PC-9 (cell line): Measurements from ENCODE around the gene PTRH2. TPM values are rescaled to one million over a fixed set of nuclear protein-coding genes. Genes with fewer than 3 reads are reported as not detected.
A peak's percentile ranks its signal among the peaks of the same experiment; 100 is the strongest.

Experiments used
- BruUV-seq: library from RNA; stranded (reverse); fragments of 400-500 nt; replicated peaks from 2 replicates; lab custom pipeline; 2021; lab: Mats Ljungman, UMichigan
- CTCF ChIA-PET: fragments of 300-600 bp; sonication (Branson Sonifier 250); formaldehyde crosslinking; loops from one replicate; lab custom pipeline; 2022; ENCODE audit warnings: antibody characterized with exemption; lab: Charles Lee
- POLR2A ChIA-PET: fragments of 300-600 bp; sonication (Branson Sonifier 250); formaldehyde crosslinking; loops from one replicate; lab custom pipeline; 2022; ENCODE audit warnings: antibody characterized with exemption; ENCODE audit not compliant: unreplicated experiment; lab: Charles Lee
- DNase-seq, 2 experiments: peaks; one replicate each; pipeline versions ENCODE4 v3.0.0 to v3.0.0-alpha.2; 2015 to 2022; ENCODE audit warnings: mixed read lengths in 1 of 2
- H2AFZ ChIP-seq: fragments of 200-600 bp; sonication (generic); 2 replicates; pipeline ENCODE4 v1.8.1; 2017; ENCODE audit warnings: antibody characterized with exemption
- H3F3A ChIP-seq: fragments of 200-600 bp; sonication (generic); 2 replicates; pipeline ENCODE4 v1.8.1; 2017; ENCODE audit warnings: antibody characterized with exemption, mild to moderate bottlenecking, low read depth; ENCODE audit not compliant: insufficient read depth
- H3K27ac ChIP-seq: fragments of 200-600 bp; sonication (generic); 2 replicates; pipeline ENCODE4 v1.6.1; 2016; ENCODE audit warnings: mixed run types
- H3K27me3 ChIP-seq: fragments of 200-600 bp; sonication (generic); 2 replicates; pipeline ENCODE4 v1.6.1; 2016; ENCODE audit warnings: low read depth, mixed run types; ENCODE audit not compliant: insufficient read depth
- H3K36me3 ChIP-seq: fragments of 200-600 bp; sonication (generic); 2 replicates; pipeline ENCODE4 v1.6.1; 2016; ENCODE audit warnings: low read depth, mixed run types
- H3K4me1 ChIP-seq: fragments of 200-600 bp; sonication (generic); replicated peaks from 2 replicates; pipeline ENCODE4 v1.6.1; 2016; ENCODE audit warnings: mixed run types; ENCODE audit not compliant: insufficient read depth
- H3K4me2 ChIP-seq: fragments of 200-600 bp; sonication (generic); 2 replicates; pipeline ENCODE4 v1.6.1; 2017; ENCODE audit warnings: mixed run types
- H3K4me3 ChIP-seq: fragments of 200-600 bp; sonication (generic); 2 replicates; pipeline ENCODE4 v1.6.1; 2016; ENCODE audit warnings: mixed run types
- H3K79me2 ChIP-seq: fragments of 200-600 bp; sonication (generic); 2 replicates; pipeline ENCODE4 v1.6.1; 2017; ENCODE audit warnings: low read depth, mixed run types
- H3K9me2 ChIP-seq: fragments of 200-600 bp; sonication (generic); 2 replicates; pipeline ENCODE4 v1.8.1; 2017; ENCODE audit warnings: mild to moderate bottlenecking; ENCODE audit not compliant: insufficient read depth
- H3K9me3 ChIP-seq: fragments of 200-600 bp; sonication (generic); 2 replicates; pipeline ENCODE4 v1.8.1; 2016; ENCODE audit warnings: low read depth; ENCODE audit not compliant: insufficient read depth
- H4K20me1 ChIP-seq: fragments of 200-600 bp; sonication (generic); 2 replicates; pipeline ENCODE4 v1.8.1; 2017; ENCODE audit not compliant: insufficient read depth
- EZH2 ChIP-seq: fragments of 200-600 bp; sonication (generic); IDR thresholded peaks from 2 replicates; pipeline ENCODE4 v1.8.0; 2017; ENCODE audit warnings: antibody characterized with exemption, low read depth
- intact Hi-C: fragments of 100-400 bp; cut with micrococcal nuclease; formaldehyde crosslinking; loops from one replicate; pipeline ENCODE4 v1.10.0; 2022; ENCODE audit not compliant: unreplicated experiment
- total RNA-seq: library from RNA; stranded (reverse); gene quantifications from 2 replicates; pipeline ENCODE4 v1.2.3, GENCODE V29; 2021
- TF ChIP-seq, protein P1 (sequence below): fragments of 200-600 bp; sonication (generic); conservative IDR thresholded peaks from 2 replicates; pipeline ENCODE4 v1.6.1; 2017; ENCODE audit warnings: mixed run types, antibody characterized with exemption, mild to moderate bottlenecking, moderate library complexity

PTRH2 gene
- total RNA-seq, 1 experiment from 2014 or later, result 25.9 TPM

DNA sequence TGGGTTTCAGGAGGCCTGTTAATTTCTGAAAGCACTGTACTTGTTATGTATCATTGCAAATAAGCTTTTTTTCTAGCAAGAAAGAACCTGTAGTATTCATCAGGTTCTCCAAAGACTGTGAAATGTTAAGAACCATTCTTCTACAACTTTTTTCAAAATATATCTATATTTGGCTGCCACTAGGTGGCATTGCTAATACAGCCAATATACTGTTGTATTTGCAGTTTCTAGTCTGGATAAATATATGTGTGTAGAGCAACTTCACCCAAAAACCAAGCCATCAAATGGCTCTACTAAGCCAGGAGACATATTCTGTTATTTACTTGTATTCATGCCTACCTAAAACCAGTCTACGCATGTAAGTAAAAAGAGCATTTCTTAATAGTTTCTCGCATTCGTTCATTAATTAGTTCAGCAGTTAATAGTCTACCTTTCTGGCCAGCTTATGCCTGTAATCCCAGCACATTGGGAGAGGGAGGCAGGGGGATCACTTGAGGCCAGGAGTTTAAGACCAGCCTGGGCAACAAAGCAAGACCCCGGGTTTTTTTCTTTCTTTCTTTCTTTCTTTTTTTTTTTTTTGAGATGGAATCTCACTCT, 39.7 kb upstream of the PTRH2 start:
- Histone ChIP-seq H3K79me2 (no peaks in the 10 kb centered on the region; the same call in 1 of the 2 replicates), H3K4me3 (no peak overlapping the region), H4K20me1 (no peaks in the 10 kb centered on the region), H3K27ac (peak overlapping the region; percentile 30; the same call in 1 of the 2 replicates), H3K36me3 (peaks cover 10% of the 10 kb centered on the region; the same call in 1 of the 2 replicates), H3K27me3 (no peaks in the 10 kb centered on the region), H2AFZ (no peak overlapping the region), H3K9me3 (no peaks in the 10 kb centered on the region), H3K4me1 (peaks cover 3% of the 10 kb centered on the region; the same call in 1 of the 2 replicates), H3K9me2 (no peaks in the 10 kb centered on the region), H3K4me2 (no peak overlapping the region), H3F3A (peaks cover 26% of the 10 kb centered on the region)
- POLR2A ChIA-PET, result no interaction called here
- no TSS peak for BruUV-seq
- TF ChIP-seq EZH2, result no peak
- TF ChIP-seq, protein P1, sequence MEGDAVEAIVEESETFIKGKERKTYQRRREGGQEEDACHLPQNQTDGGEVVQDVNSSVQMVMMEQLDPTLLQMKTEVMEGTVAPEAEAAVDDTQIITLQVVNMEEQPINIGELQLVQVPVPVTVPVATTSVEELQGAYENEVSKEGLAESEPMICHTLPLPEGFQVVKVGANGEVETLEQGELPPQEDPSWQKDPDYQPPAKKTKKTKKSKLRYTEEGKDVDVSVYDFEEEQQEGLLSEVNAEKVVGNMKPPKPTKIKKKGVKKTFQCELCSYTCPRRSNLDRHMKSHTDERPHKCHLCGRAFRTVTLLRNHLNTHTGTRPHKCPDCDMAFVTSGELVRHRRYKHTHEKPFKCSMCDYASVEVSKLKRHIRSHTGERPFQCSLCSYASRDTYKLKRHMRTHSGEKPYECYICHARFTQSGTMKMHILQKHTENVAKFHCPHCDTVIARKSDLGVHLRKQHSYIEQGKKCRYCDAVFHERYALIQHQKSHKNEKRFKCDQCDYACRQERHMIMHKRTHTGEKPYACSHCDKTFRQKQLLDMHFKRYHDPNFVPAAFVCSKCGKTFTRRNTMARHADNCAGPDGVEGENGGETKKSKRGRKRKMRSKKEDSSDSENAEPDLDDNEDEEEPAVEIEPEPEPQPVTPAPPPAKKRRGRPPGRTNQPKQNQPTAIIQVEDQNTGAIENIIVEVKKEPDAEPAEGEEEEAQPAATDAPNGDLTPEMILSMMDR, result peak; percentile 90
- intact Hi-C loops, result no loop called here
- CTCF ChIA-PET, result interaction anchor here (0.7 to 1.6 kb wide), 4 partner anchors 110 to 328 kb away, joined by 3 to 8 read pairs (median 4); no protein-coding TSS in a partner anchor
- DNase-seq, result peak in 1 of 2 experiments; percentile 53

DNA sequence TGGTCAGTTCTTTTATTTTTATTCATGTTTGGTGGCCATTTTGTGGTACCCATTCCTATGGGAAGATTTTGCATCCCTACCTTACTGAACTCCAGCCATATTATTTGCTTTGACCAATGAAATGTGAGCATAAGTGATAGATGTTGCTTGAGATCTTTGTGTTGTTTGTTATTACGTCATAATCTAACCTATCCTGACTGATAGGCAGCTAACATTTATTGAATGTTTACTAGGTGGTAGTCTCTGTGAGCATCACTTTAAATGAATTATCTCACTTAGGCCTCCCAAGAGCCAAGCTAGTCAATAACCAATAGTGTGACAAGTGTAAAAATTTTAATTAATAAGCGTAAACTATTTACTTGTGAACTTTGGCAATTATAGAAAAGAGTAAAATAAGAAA, 37.8 kb upstream of the PTRH2 start:
- DNase-seq, result no peak
- no peaks in the 10 kb centered on the region for H3K79me2 ChIP-seq
- H3K4me2 ChIP-seq, result no peak overlapping the region
- H3K4me1 ChIP-seq, result peaks cover 3% of the 10 kb centered on the region; the same call in 1 of the 2 replicates
- H3K9me2 ChIP-seq, result no peaks in the 10 kb centered on the region
- intact Hi-C loops, result no loop called here
- H3K27me3 ChIP-seq, result no peaks in the 10 kb centered on the region
- no peak for TF ChIP-seq EZH2
- TF ChIP-seq, protein P1, result no peak
- ChIA-PET POLR2A (no interaction called here), CTCF (no interaction called here)
- H4K20me1 ChIP-seq, result no peaks in the 10 kb centered on the region
- no peaks in the 10 kb centered on the region for H3K9me3 ChIP-seq
- H3F3A ChIP-seq, result peaks cover 27% of the 10 kb centered on the region
- no peak overlapping the region for H2AFZ ChIP-seq
- no peak overlapping the region for H3K27ac ChIP-seq
- H3K4me3 ChIP-seq, result no peak overlapping the region
- H3K36me3 ChIP-seq, result peaks cover 13% of the 10 kb centered on the region; the same call in 1 of the 2 replicates
- no TSS peak for BruUV-seq

DNA sequence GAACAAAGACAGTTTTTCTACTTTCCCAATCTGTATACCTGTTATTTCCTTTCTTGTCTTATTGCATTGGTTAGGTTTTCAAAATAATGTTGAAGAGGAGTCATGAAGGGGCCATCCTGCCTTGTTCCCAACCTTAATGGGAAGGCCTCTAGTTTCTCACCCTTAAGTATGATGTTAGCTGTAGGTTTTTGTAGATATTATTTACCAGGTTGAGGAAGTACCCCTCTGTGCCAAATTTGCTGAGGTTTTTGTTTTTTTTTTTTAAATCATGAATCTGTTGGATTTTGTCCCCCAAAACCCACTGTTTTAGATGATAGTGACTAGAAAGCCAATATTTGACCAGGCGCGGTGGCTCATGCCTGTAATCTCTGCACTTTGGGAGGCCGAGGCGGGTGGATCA, 36.6 kb upstream of the PTRH2 start:
- ChIA-PET POLR2A (no interaction called here), CTCF (no interaction called here)
- BruUV-seq, result no TSS peak
- Histone ChIP-seq H3K4me1 (peaks cover 3% of the 10 kb centered on the region; the same call in 1 of the 2 replicates), H3K36me3 (peaks cover 19% of the 10 kb centered on the region; the same call in 1 of the 2 replicates), H3K27ac (no peak overlapping the region), H4K20me1 (no peaks in the 10 kb centered on the region), H3K27me3 (no peaks in the 10 kb centered on the region), H3K4me2 (no peak overlapping the region), H3K9me3 (no peaks in the 10 kb centered on the region), H2AFZ (no peak overlapping the region), H3K4me3 (no peak overlapping the region), H3F3A (peaks cover 28% of the 10 kb centered on the region), H3K9me2 (no peaks in the 10 kb centered on the region), H3K79me2 (no peaks in the 10 kb centered on the region)
- TF ChIP-seq, protein P1, result no peak
- intact Hi-C loops, result no loop called here
- DNase-seq, result no peak
